HG03469 (cell line): ENCODE data around the gene MAP3K20.
"Not testable (repeated sequence)": the region's sequence is repeated elsewhere in the genome, so short reads cannot be mapped to it uniquely, and the experiment has no call there.

ENCODE experiments used
- ATAC-seq: cut with Tn5 transposase; IDR thresholded peaks from one replicate; pipeline ENCODE4 v1.9.1; 2021; ENCODE audit warnings: mild to moderate bottlenecking, moderate library complexity, moderate number of reproducible peaks; ENCODE audit not compliant: unreplicated experiment

Gene MAP3K20

DNA sequence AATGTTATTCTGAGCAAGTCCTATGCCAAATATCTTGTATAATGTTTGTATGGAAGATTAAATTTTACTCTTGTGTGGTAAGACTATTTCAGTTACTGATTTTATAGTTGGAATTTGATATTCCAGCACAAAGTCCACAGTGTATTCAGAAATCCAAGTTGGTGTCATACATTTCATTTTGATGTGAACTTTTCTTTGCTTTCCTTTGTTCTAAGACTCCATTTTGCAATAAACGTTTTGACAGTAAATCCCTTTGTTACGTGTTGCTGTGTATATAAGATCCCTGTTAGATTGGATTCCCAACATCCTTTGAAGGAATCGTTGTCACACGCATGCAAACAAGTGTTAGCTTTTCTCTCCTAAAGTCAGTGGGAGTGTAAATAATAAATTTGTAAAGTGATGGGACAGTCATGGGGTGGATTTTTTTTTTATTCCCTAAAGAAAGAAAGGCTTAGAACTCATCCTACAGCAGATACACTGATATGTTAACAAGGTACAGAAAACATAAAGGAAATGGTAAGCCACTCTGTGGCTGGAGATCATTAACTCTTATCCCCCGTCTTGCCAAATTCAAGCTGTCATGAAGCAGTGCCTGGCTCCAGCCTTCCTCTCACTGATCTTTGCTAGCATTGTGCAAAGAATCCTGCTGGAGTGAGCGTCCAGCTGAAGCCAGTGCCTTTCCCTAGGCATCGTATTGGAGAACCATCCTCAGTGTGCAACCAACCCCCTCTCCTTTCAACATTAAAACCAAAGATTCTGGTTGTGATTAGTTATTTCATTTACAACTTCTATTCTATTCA lies 151.5 kb downstream of the MAP3K20 start:
- no peak for ATAC-seq

DNA sequence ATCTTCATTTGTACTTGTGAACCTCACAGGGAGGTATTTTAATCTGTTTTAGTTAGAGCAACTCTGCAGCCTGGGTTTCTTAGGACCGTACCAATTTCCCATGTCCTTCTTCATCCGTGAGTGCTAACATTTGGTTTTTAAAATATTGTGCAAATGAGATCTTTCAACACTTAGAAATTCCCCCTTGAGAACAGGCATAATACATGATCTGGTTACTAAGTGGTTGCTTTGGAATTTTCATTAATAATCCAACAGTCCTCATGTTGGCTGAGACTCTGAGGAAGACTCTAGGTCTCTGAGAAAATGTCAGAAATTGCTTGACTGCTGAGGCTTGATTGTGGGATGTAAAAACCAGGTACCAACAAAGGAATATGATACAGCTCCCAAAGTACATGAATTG lies 153.4 kb downstream of the MAP3K20 start:
- no peak for ATAC-seq

DNA sequence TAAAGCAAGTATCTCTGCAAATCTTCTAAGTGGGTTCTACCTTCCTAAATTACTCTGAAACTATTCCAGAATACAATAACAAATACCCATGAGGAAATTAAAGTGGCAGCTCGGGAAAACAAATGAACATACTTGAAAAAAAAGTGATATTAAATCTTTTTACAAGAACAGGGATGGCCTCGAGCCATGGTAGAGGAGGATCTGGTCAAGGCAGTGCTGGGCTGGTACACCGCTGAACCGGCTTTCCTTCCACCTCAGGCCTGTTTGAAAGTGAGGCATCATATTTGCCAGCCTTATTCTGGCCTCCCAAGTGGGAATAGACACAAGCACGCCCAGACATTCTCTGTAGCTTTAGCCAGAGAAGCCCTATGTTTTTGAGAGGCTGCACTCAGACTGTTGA lies 154.5 kb downstream of the MAP3K20 start:
- ATAC-seq: no peak

DNA sequence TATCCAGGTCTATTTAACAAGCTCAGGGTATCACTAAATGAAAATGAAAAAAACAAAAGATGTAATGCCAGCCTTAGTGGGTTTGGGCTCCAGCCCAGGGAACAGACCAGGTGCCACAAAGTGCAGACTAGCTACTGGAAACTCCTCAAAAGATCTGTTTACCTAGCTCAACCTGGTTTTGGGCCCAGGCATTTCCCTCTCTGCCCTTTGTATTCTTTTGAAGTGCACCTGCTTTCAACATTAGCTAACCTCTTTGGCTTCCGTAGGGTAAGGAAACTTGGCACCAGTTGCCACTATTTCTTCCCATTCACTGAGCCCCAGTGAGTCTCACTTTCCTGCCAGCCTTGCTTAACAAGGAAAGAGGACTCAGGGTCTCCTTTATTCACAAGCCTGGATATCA lies 155.4 kb downstream of the MAP3K20 start:
- ATAC-seq: no peak

DNA sequence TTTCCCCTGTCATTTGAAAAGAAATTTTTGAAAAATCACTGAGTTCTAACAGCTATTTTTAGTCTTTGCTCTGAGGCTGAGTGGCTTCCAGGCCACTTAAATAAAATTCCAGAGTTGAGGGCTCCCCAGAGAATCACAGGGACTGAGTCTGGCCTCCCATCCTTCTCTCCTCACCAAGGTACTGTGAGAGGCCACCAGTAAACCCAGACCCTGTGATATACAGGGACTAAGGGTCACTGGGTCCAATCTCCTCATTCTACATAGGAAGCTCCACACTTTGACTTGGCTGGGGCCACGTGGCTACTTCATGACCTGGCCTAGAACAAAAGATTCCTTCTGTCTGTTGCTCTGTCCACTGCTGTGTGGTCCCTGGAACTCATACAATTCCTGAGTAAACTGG lies 155.8 kb downstream of the MAP3K20 start:
- ATAC-seq: no peak

DNA sequence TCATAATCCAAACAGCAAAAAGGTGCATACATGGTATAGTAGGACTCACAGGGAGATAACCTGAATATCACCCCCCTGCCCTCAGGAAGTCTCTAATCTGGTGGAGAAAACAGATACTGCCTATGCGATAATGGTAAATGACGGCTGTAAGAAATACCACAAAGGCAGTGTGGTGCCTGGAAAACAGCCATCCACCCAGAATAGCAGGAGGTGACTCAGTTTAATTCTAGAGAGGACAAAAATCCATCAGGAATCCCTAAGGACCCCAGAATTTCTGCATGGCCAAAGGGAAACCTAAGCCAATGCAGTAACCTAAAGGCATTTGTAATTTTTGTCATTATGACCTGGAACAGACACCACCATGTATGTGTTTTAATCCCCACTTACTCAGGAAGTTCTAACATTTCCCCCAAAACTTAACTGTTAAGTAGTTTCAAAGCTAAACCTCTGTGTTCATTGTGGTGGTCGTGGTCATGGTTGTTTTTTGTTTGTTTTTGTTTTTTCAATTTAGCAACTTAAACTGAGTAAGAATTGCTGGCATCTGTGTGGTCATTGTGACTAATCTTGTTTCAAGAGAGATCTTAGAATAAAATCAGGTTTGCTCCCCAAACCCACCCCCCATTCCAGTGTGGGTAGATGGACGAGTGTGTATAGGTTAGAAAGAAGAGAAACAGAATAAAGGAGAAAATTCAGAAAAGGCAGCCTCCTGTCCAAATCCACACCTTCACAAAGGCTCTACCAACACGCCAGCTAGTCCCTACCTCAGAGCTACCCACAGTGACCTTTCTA lies 157.5 kb downstream of the MAP3K20 start:
- ATAC-seq: no peak

DNA sequence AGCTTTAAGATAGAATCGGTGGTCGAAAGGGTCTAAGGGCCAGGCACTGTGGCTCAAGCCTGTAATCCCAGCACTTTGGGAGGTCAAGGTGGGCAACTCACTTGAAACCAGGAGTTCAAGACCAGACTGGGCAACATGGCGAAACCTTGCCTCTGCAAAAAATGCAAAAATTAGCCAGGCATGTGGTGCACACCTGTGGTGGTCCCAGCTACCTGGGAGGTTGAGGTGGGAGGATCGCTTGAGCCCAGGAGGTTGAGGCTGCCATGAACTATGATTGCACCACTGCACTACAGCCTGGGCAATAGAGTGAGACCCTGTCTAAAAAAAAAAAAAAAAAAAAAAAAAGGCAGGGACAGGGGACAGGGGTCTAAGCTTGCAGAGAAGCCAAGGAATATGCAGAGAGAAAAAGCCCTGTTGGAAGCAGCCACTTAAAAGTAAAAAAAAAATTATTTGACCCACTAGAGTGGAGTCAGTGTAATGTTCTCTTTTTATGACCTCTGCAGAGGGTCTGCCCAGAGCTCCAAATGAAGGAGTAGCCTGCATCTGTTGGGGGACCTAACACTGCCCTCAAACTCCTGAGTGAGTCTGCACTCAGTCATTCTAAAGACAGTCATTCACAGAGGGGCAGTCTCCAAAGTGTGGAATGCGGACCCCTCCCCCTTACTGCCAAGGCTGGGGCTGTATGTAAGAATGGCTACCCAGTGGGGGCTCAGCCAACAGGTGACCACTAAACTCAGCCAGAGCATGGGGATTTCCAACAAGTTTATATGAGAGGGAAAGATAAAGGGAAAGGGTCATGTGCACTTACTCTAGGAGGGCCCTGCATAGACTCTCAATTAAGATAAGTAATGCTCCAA lies 160.5 kb downstream of the MAP3K20 start:
- no peak for ATAC-seq

DNA sequence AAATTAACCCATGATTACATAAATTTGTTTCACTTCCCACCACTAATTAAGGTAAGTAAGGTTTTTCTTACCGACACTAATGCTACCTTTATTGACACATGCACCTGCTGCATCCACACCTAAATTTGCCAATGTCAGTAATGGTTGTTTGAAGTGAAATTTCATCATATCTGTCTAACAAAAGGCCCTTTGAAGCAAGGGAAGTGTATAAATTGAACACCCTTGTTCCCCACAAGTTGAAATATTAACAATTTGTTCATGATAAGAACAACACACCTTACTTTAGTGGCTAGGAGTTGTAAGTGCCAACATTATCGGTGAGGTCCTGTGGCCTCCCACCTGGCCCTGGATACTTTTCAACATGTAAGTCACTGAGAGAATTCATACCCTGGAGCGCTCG lies 162.7 kb downstream of the MAP3K20 start:
- ATAC-seq: no peak

DNA sequence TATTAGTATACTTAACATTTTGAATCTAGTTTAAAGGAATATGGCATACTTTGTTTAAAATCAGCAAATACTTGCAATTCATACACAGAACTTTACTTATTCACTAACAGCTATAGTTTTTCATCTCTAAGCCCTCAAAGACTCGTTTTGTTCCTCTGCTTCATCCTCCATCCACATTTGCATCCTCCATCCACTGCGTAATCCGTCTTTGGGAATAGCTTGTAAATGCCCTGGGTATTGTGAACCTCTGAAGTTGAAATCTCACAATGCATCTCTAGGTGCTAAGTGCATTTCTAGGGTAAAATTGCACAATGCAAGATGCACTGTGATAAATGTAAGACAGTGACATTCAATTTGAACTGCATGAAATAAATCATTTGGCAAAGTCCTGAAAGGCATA lies 163.2 kb downstream of the MAP3K20 start:
- no peak for ATAC-seq

DNA sequence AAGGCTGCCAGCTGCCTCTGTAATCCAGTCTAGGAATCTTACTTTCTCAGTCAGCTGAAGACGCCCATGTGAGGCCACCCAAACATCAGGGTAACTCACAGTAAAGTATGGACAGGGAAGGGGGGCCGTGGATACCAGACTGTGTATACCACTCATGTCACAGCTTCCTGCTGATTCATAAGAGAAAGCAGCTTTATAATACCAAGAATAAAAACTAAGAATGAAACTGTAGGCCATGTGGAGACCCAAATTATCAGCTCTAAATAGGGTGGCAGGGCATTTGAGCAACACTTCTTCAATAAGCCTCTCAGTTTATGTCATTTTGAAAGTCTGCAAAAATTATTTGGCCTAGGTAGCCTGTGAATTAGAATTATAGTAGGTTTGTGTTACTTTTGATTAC lies 164.0 kb downstream of the MAP3K20 start:
- ATAC-seq: peak; percentile 97

DNA sequence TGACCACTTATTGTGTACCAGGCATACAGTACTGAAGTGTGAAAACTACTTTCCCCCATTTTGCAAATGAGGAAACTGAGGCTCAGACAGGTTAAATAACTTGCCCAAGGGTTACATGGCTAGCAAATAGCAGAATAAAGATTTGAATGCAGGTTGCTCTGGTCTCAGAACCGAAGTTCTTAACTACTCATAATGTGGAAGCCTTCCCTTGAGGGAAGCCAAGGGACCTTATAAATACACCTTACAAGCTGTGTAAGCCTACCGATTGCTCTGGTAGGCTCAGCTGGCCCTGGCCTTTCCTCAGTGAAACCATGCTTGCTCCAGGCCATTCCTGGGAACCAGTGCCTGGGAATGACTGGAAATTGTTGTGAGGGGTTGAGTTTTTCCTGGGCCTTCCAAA lies 164.4 kb downstream of the MAP3K20 start:
- ATAC-seq: no peak

DNA sequence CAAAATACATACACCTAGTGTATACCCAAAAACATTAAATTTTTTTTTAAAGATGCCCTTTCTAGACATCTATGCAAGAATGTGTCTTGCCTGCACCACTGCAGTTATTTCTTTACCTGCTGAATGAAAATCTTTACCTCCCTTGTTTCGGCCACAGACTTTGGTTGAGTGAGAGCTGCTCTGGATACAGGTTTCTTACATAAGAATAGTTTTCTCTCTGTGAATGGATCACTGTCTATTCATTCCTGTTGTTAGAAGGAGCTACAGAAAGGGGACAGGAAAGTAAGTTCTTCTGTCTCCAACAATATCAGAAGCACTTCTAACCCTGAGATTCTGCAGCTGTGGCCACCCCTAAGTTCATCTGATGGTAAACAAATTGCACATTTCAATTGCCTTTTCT lies 166.0 kb downstream of the MAP3K20 start:
- no peak for ATAC-seq

DNA sequence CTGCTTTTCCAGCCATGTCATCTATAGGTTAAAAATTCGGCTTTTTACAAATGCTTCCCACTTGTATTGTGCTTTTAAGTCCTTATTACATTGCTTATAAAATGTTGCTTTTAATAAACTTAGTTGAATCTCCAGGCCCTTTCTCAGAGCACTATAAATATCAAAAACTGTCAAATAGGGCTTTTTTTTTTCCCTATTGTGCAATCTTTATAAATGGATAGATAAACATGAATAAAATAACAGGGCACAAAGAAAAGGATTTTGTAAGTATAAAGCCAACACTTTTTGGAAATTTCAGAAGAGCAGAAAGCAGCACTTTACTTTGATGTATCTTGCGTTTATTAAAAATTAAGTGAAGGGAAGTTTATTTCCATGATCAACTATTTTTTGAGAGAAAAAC lies 171.5 kb downstream of the MAP3K20 start:
- no peak for ATAC-seq

DNA sequence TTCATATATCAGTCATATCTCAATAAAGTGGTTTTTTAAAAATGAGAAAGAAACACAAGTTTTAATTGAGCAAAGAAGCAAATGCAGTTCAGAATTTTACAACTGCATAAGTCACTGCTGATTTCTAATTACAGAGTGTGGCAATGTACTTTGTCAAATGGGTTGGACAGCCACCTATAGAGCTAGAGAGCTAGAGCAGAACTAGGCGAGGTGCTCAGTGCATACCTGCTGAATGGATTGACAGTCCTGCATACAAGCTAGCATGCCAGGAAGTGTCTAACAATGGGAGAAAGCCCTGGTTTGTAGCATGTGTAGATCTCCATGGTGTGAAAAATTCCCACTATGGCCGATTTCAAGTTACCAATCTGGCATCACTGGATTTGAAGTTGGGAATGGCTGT lies 172.7 kb downstream of the MAP3K20 start:
- ATAC-seq: no peak

DNA sequence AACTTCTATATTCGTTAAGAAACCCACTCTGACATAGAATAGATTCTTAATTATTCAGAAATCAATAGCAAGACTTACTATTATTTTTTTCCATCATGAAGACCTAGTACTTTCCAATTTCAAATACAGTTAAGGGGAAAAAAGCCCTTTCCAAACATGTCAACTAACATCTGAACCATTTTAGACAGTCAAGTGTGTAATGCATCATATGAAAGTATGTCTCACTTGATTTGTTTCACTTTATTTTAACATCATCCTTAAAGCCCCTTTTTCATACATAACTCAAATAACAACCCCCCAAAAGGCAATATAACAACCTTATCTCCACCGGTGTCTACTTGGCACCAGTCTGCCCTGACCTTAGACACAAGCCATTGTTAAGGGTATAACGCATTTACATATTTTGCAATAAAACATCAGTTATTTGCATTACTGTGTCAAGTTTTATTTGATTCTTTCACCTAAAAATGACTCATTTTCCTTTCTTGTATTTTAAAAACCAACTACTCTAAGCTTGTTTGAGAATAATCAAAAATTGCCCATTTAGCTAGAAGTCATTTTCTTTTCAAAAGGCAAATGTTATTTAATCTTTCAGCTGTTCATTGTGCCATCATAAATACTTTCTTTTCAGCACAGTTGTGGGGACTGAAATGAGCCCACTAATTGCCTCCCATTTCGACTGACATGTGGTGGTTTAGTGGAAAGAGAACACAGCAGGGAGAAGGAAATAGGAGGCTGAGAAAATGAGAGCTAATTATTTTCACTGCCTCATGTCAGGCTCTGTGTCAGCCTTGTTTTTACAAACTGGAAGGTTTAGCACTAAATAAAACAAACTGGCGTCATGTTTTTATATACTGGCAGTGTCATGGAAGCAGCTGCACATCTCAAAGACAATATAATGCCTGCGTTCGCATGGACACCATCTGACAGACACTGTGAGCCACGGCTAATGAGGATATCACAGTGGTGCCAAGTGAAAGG lies 174.3 kb downstream of the MAP3K20 start:
- ATAC-seq: no peak

DNA sequence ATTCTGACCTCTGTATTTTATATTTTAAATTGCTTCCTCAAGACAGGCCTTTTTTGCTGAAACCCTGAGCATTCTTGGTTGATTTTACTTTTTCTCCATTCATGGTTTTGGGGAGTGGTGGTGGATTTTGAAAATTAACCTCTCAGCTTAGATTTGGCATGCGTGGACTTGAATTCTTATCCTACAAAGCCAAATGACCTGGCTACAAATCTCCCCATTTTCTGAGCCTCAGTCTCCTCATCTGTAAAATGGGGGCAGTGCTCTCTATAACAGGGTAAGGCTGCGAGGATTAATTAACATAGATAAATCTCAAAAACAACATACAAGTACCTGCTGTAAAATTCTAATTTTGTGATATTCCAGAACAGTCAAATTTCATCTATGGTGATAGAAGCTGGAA lies 175.6 kb downstream of the MAP3K20 start:
- no peak for ATAC-seq

DNA sequence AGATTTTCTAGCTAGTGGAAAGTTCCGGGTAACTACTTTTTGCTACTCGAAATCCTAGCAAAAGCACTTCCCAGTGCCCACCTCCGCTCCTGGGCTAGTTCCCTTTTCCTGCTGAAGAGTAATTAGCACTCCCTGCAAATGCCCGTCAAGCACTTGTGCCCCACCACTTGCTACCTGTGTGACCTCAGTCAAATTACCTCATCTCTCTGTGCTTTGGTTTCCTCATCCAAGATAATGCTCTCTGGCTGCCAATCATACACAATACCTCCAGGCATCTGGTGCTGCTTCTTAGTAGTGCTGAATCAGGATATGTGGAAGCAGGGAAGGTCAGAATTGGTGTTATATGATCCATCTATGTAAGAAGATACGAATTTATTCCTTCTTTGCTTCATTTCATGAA lies 176.9 kb downstream of the MAP3K20 start:
- ATAC-seq: no peak

DNA sequence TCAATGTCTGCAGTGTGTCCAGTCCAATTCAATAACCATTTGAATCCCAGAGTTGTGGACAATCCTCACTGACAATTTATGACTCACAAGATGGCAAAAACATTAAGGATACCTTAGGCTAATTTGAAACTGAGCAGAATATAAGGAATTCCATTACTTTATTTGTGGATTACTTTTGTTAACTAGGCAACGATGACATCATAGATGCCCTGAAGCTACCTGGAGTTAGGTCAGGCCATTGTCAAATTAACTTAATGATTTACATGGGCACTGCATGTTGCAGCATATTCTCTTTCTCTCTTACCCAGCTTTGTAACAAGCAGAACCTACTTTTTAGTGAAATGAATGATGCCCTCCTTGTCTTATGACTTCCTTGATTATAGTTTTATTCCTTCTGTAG lies 179.0 kb downstream of the MAP3K20 start:
- no peak for ATAC-seq

DNA sequence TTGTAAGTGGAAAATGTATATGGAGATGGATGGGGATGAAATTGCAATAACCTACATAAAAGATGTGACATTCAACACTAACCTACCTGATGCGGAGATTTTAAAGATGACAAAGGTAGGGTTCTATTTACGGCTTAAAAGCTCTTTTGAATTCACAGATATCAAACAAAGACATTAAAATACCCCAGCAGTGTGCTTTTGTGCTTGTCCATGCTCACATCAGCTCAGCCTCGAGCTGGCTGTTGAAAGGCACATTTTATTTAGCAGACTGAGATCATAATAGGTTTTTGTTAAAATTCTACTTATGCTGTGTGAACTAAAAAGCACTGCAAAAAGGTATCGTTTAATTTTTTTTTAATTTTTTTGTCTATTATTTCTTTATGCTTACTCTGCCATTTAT lies 183.1 kb downstream of the MAP3K20 start:
- ATAC-seq: no peak

DNA sequence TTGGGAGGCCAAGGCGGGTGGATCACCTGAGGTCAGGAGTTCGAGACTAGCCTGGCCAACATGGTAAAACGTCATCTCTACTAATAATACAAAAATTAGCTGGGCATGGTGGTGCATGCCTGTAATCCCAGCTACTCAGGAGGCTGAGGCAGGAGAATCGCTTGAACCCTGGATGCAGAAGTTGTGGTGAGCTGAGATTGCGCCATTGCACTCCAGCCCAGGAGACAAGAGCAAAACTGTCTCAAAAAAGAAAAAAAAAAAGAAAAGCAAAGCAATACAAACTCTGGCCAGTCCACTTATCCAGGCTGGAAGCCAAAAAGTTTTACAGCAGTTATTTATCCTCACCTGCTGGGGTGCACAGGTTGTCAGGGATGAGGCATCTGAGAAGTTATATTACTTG lies 186.7 kb downstream of the MAP3K20 start:
- ATAC-seq: not testable (repeated sequence)
